ENCODE results near the gene SYDE2. TPM values are rescaled to one million over a fixed set of nuclear protein-coding genes. Genes with fewer than 3 reads are reported as not detected.

The SYDE2 gene
- total RNA-seq, 1 experiment from 2014 or later: 10.9 TPM

DNA sequence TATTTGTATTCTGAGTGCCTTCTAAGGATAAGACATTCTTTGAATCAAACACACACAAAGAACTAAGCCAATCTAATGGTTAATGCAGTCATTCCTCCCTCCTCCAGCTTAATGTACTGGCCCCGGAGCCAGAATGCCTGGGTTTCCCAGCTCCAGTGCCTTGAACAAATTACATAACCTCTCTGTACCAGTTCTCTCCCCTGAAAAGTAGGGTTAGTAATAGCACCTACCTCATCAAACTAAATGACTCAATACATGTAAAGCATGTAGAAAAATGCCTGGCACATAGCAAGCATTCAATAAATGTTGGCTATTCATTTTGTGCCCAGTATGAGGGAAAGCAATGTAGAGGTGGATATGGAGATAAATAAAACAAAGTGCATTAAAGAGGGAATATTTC, 44.6 kb upstream of the SYDE2 start:
- Histone ChIP-seq H3K27me3 (replicated peaks; ENCODE audit: insufficient read depth, low read depth, low read length, poor library complexity) (no peaks in the 10 kb centered on the region), H3K27ac (ENCODE audit: low read depth, low read length, poor library complexity, severe bottlenecking) (peak overlapping the region; percentile 89), H3K9me3 (ENCODE audit: low read depth, low read length, poor library complexity, severe bottlenecking) (no peaks in the 10 kb centered on the region), H3K36me3 (ENCODE audit: insufficient read depth, low read length, poor library complexity, severe bottlenecking) (no peaks in the 10 kb centered on the region), H3K4me1 (ENCODE audit: insufficient read depth, low read length, poor library complexity, severe bottlenecking) (peaks cover 39% of the 10 kb centered on the region), H3K4me3 (ENCODE audit: low read depth, low read length, poor library complexity, severe bottlenecking) (no peak overlapping the region)
- TF ChIP-seq CTCF (conservative IDR thresholded peaks at IDR 0.05; ENCODE audit: low read depth, low read length) (no peak), EZH2 (IDR thresholded peaks at IDR 0.05; ENCODE audit: borderline replicate concordance, low read depth, low read length, poor library complexity, severe bottlenecking) (no peak)
- BruUV-seq (replicated peaks): no TSS peak
- ChIA-PET CTCF (interaction anchor here (2.2 kb wide), 1 partner anchor 9 kb away, joined by 8 read pairs; no protein-coding TSS in a partner anchor), POLR2A (ENCODE audit: low non-redundant PET) (no interaction called here)
- intact Hi-C loops (cut with micrococcal nuclease; ENCODE audit: unreplicated experiment): no loop called here
- DNase-seq (ENCODE audit: low spot score): peak; percentile 19

- Histone ChIP-seq H3K4me3 (ENCODE audit: low read depth, low read length, poor library complexity, severe bottlenecking) (no peak overlapping the region), H3K27me3 (replicated peaks; ENCODE audit: insufficient read depth, low read depth, low read length, poor library complexity) (no peaks in the 10 kb centered on the region), H3K36me3 (ENCODE audit: insufficient read depth, low read length, poor library complexity, severe bottlenecking) (no peaks in the 10 kb centered on the region), H3K9me3 (ENCODE audit: low read depth, low read length, poor library complexity, severe bottlenecking) (no peaks in the 10 kb centered on the region), H3K4me1 (ENCODE audit: insufficient read depth, low read length, poor library complexity, severe bottlenecking) (peaks cover 49% of the 10 kb centered on the region), H3K27ac (ENCODE audit: low read depth, low read length, poor library complexity, severe bottlenecking) (peak overlapping the region; percentile 89)
- ChIA-PET POLR2A (ENCODE audit: low non-redundant PET) (no interaction called here), CTCF (interaction anchor here (1.1 to 2.2 kb wide), 3 partner anchors 10 to 300 kb away, joined by 3 to 8 read pairs (median 8); no protein-coding TSS in a partner anchor)
- BruUV-seq (replicated peaks): no TSS peak
- TF ChIP-seq CTCF (conservative IDR thresholded peaks at IDR 0.05; ENCODE audit: low read depth, low read length) (no peak), EZH2 (IDR thresholded peaks at IDR 0.05; ENCODE audit: borderline replicate concordance, low read depth, low read length, poor library complexity, severe bottlenecking) (no peak)
- intact Hi-C loops (cut with micrococcal nuclease; ENCODE audit: unreplicated experiment): loop anchor here (5.0 kb wide), 1 partner anchor 42 kb away; the partner anchor contains the start of gene SYDE2
- DNase-seq (ENCODE audit: low spot score): peak; percentile 80
Observed at GRCh38 chr1:85244271-85245061, 43.6 kb upstream of the SYDE2 start.

- POLR2A ChIA-PET (ENCODE audit: low non-redundant PET): no interaction called here
- DNase-seq (ENCODE audit: low spot score): peak; percentile 27
- TF ChIP-seq CTCF (conservative IDR thresholded peaks at IDR 0.05; ENCODE audit: low read depth, low read length): no peak
- no peak for TF ChIP-seq EZH2 (IDR thresholded peaks at IDR 0.05; ENCODE audit: borderline replicate concordance, low read depth, low read length, poor library complexity, severe bottlenecking)
- Histone ChIP-seq H3K27ac (ENCODE audit: low read depth, low read length, poor library complexity, severe bottlenecking) (peak overlapping the region; percentile 89), H3K4me1 (ENCODE audit: insufficient read depth, low read length, poor library complexity, severe bottlenecking) (peaks cover 49% of the 10 kb centered on the region), H3K27me3 (replicated peaks; ENCODE audit: insufficient read depth, low read depth, low read length, poor library complexity) (no peaks in the 10 kb centered on the region), H3K36me3 (ENCODE audit: insufficient read depth, low read length, poor library complexity, severe bottlenecking) (no peaks in the 10 kb centered on the region), H3K4me3 (ENCODE audit: low read depth, low read length, poor library complexity, severe bottlenecking) (no peak overlapping the region), H3K9me3 (ENCODE audit: low read depth, low read length, poor library complexity, severe bottlenecking) (no peaks in the 10 kb centered on the region)
- BruUV-seq (replicated peaks): no TSS peak
- intact Hi-C loops (cut with micrococcal nuclease; ENCODE audit: unreplicated experiment): loop anchor here (5.0 kb wide), 1 partner anchor 41 kb away; the partner anchor contains the start of gene SYDE2
- CTCF ChIA-PET: interaction anchor here (1.5 to 2.2 kb wide), 2 partner anchors 11 to 298 kb away, joined by 8 read pairs; no protein-coding TSS in a partner anchor
Observed at GRCh38 chr1:85243372-85243771, 42.6 kb upstream of the SYDE2 start.

All from A673 (cell line).